Progenitor cell of endocrine pancreas (in vitro differentiated cells): Measurements from ENCODE around the gene FAM83D. TPM values are rescaled to one million over a fixed set of nuclear protein-coding genes. Genes with fewer than 3 reads are reported as not detected.

ENCODE experiments used
- DNase-seq: peaks from one replicate; pipeline ENCODE4 v3.0.0; 2021; ENCODE audit warnings: low spot score; ENCODE audit not compliant: unreplicated experiment
- H3K27ac Mint-ChIP-seq: 2 replicates; pipeline ENCODE4 v1.8.0; 2021; ENCODE audit warnings: mild to moderate bottlenecking, moderate library complexity, mixed read lengths
- H3K27me3 Mint-ChIP-seq: 2 replicates; pipeline ENCODE4 v1.8.0; 2021; ENCODE audit warnings: mixed read lengths
- H3K36me3 Mint-ChIP-seq: 2 replicates; pipeline ENCODE4 v1.8.0; 2022; ENCODE audit warnings: mixed read lengths; ENCODE audit not compliant: insufficient read depth
- H3K4me1 Mint-ChIP-seq: 2 replicates; pipeline ENCODE4 v1.8.0; 2021; ENCODE audit warnings: low read depth, mixed read lengths
- H3K4me3 Mint-ChIP-seq: 2 replicates; pipeline ENCODE4 v1.8.0; 2021; ENCODE audit warnings: low read depth, mild to moderate bottlenecking, moderate library complexity, mixed read lengths
- H3K9me3 Mint-ChIP-seq: 2 replicates; pipeline ENCODE4 v1.8.0; 2021; ENCODE audit warnings: low read depth, mixed read lengths
- CTCF ChIP-seq: fragments of 200-600 bp; sonication (generic); IDR thresholded peaks from one replicate; pipeline ENCODE4 v1.5.0; 2021; ENCODE audit warnings: antibody characterized with exemption, mild to moderate bottlenecking; ENCODE audit not compliant: unreplicated experiment
- total RNA-seq: library from RNA; stranded (reverse); gene quantifications from 2 replicates; pipeline ENCODE4 v1.2.1, GENCODE V29; 2021

Gene FAM83D
- total RNA-seq, 1 donor from 2014 or later: 12.6 TPM

GRCh38 chr20:38968090-38968489 is 41.9 kb downstream of the FAM83D start:
- H3K9me3 Mint-ChIP-seq: no peaks in the 10 kb centered on the region

GRCh38 chr20:38969708-38970107 is 43.5 kb downstream of the FAM83D start:
- Mint-ChIP-seq H3K36me3 (peaks cover 4% of the 10 kb centered on the region), H3K4me3 (no peak overlapping the region), H3K27me3 (no peaks in the 10 kb centered on the region), H3K4me1 (no peaks in the 10 kb centered on the region), H3K9me3 (no peaks in the 10 kb centered on the region), H3K27ac (no peak overlapping the region)
- no peak for DNase-seq
- no peak for TF ChIP-seq CTCF

More at GRCh38 chr20:38968090-38968489, 41.9 kb downstream of the FAM83D start:
- Mint-ChIP-seq H3K27me3 (no peaks in the 10 kb centered on the region), H3K4me1 (peaks cover 1% of the 10 kb centered on the region), H3K4me3 (no peak overlapping the region), H3K27ac (no peak overlapping the region), H3K36me3 (peaks cover 4% of the 10 kb centered on the region)
- TF ChIP-seq CTCF: no peak
- DNase-seq: no peak

- Mint-ChIP-seq H3K27ac (peak overlapping the region; percentile 59), H3K27me3 (no peaks in the 10 kb centered on the region), H3K36me3 (peaks cover 4% of the 10 kb centered on the region), H3K9me3 (no peaks in the 10 kb centered on the region), H3K4me1 (no peaks in the 10 kb centered on the region), H3K4me3 (no peak overlapping the region)
- DNase-seq: no peak
- TF ChIP-seq CTCF: no peak
Observed at GRCh38 chr20:38970302-38970701, 44.1 kb downstream of the FAM83D start.

- no peak for TF ChIP-seq CTCF
- Mint-ChIP-seq H3K9me3 (no peaks in the 10 kb centered on the region), H3K27me3 (no peaks in the 10 kb centered on the region), H3K36me3 (peaks cover 3% of the 10 kb centered on the region), H3K4me3 (no peak overlapping the region), H3K27ac (no peak overlapping the region), H3K4me1 (no peaks in the 10 kb centered on the region)
- no peak for DNase-seq
Observed at GRCh38 chr20:38973107-38973506, 46.9 kb downstream of the FAM83D start.

GRCh38 chr20:38973645-38974044 is 47.4 kb downstream of the FAM83D start:
- DNase-seq: no peak
- TF ChIP-seq CTCF: no peak
- Mint-ChIP-seq H3K9me3 (no peaks in the 10 kb centered on the region), H3K4me1 (no peaks in the 10 kb centered on the region), H3K27ac (no peak overlapping the region), H3K27me3 (no peaks in the 10 kb centered on the region), H3K36me3 (peaks cover 3% of the 10 kb centered on the region), H3K4me3 (no peak overlapping the region)
